H1 (cell line): ENCODE measurements around the gene PECR. TPM values are rescaled to one million over a fixed set of nuclear protein-coding genes. Genes with fewer than 3 reads are reported as not detected.

ENCODE experiments used
- polyA plus RNA-seq, 7 experiments: library from polyadenylated mRNA; depleted of rRNA in 3 of 7; stranded (reverse) in 5 of 7; unstranded in 2 of 7; fragments of >200 nt in 5 of 7; fragments of 200-250 nt in 2 of 7; gene quantifications; 1 replicate in 5 of 7; 2 replicates in 1 of 7; 4 replicates in 1 of 7; pipeline versions ENCODE4 v1.2.1 to v1.2.3, GENCODE V29; 2011 to 2013; ENCODE audit warnings: missing spikeins in 2 of 7, mixed read lengths in 2 of 7
- total RNA-seq: library from RNA; stranded (reverse); fragmentation: NEBNext Ultra II Directional; extraction: Animal tissue kit (Norgen Biotek cat#: 25700); gene quantifications from 2 replicates; pipeline ENCODE4 v1.2.1, GENCODE V29; 2021
- TF ChIP-seq, protein P1 (sequence below), 3 experiments: IDR thresholded peaks; 1 replicate in 2 of 3; 2 replicates in 1 of 3; pipeline versions ENCODE4 v1.5.1 to v1.6.1; 2011; ENCODE audit warnings: low read length in 3 of 3, mild to moderate bottlenecking in 3 of 3, inconsistent platforms in 2 of 3, low read depth in 1 of 3, moderate library complexity in 1 of 3; ENCODE audit not compliant: insufficient read depth in 1 of 3; ENCODE audit errors: control extremely low read depth in 1 of 3

PECR gene
- total and polyA plus RNA-seq, 2 of the 8 experiments (the other 6 are each of a cell fraction or from before 2014, with no cell fraction given): 15.9 to 19.2 TPM

DNA sequence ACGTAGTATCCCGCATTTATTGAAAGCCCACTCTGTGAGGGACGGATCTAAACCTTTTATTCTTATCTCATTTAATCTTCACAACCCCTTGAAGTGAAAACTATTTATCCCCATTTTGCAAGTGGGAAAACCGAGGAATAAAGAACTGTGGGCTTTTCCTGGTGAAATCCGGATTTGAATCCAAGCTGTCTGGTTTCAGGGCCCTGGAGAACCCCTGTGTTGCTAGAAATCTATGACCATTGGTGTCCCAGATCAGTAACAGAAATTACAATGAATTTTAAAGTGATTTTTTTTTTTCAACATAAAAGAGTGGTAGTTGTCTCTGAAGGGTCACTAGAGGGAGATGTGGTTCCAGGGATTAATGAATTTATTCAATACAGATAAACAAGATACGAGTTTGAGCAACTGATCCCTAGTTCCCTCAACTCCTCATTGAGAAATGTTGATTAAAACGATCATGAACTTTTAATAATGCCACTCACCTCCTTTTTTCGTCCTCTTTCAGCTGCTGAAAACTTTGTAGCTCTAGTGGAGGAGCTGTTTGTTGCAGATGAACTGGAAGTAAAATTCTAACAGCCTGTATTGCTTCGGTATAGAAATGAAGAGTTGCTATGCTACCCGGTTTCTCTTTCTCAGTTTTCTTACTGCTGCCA is 28.5 kb upstream of the PECR start (continued):
- TF ChIP-seq, protein P1, sequence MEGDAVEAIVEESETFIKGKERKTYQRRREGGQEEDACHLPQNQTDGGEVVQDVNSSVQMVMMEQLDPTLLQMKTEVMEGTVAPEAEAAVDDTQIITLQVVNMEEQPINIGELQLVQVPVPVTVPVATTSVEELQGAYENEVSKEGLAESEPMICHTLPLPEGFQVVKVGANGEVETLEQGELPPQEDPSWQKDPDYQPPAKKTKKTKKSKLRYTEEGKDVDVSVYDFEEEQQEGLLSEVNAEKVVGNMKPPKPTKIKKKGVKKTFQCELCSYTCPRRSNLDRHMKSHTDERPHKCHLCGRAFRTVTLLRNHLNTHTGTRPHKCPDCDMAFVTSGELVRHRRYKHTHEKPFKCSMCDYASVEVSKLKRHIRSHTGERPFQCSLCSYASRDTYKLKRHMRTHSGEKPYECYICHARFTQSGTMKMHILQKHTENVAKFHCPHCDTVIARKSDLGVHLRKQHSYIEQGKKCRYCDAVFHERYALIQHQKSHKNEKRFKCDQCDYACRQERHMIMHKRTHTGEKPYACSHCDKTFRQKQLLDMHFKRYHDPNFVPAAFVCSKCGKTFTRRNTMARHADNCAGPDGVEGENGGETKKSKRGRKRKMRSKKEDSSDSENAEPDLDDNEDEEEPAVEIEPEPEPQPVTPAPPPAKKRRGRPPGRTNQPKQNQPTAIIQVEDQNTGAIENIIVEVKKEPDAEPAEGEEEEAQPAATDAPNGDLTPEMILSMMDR (IDR thresholded peaks at IDR 0.05; ENCODE audit: control extremely low read depth in 1 of 3, insufficient read depth in 1 of 3, low read depth in 1 of 3, low read length in 3 of 3): peak in 1 of 3 experiments; percentile 9; a peak in 1 of 4 replicates
